Measurements from ENCODE around the gene AAK1. TPM values are rescaled to one million over a fixed set of nuclear protein-coding genes. Genes with fewer than 3 reads are reported as not detected.

AAK1 gene
- polyA plus RNA-seq, 1 of the 3 experiments (the other 2 are of a cell fraction) = 13.4 TPM

DNA sequence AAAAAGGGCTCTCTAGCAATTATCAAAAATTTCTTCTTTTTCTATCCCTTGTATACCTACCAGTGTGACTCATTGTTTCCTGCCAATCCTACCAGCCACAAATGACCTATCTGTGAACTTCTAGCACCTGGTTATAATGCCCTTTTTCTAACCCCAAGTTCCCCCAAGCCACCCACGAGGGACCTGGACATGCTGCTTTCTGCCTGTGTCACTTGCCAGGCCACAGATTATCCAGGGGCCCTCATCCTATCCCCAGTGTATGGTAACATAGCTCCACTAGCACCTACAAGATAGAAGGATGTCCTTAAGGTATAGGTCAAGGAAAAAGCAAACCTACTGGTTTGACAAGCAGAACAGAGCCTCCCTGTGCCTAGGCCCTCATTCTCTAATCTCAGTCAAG lies 26.8 kb downstream of the AAK1 start (continued):
- TF ChIP-seq, protein P1, sequence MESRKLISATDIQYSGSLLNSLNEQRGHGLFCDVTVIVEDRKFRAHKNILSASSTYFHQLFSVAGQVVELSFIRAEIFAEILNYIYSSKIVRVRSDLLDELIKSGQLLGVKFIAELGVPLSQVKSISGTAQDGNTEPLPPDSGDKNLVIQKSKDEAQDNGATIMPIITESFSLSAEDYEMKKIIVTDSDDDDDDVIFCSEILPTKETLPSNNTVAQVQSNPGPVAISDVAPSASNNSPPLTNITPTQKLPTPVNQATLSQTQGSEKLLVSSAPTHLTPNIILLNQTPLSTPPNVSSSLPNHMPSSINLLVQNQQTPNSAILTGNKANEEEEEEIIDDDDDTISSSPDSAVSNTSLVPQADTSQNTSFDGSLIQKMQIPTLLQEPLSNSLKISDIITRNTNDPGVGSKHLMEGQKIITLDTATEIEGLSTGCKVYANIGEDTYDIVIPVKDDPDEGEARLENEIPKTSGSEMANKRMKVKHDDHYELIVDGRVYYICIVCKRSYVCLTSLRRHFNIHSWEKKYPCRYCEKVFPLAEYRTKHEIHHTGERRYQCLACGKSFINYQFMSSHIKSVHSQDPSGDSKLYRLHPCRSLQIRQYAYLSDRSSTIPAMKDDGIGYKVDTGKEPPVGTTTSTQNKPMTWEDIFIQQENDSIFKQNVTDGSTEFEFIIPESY (IDR thresholded peaks at IDR 0.05; ENCODE audit: borderline replicate concordance, low read depth) = no peak
- no peak for TF ChIP-seq YY1 (IDR thresholded peaks at IDR 0.05; ENCODE audit: low read depth)
- TF ChIP-seq, protein P2, sequence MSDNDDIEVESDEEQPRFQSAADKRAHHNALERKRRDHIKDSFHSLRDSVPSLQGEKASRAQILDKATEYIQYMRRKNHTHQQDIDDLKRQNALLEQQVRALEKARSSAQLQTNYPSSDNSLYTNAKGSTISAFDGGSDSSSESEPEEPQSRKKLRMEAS (IDR thresholded peaks at IDR 0.05; ENCODE audit: low read depth) = no peak
- no peak for TF ChIP-seq NFIC (IDR thresholded peaks at IDR 0.05; ENCODE audit: borderline replicate concordance)

DNA sequence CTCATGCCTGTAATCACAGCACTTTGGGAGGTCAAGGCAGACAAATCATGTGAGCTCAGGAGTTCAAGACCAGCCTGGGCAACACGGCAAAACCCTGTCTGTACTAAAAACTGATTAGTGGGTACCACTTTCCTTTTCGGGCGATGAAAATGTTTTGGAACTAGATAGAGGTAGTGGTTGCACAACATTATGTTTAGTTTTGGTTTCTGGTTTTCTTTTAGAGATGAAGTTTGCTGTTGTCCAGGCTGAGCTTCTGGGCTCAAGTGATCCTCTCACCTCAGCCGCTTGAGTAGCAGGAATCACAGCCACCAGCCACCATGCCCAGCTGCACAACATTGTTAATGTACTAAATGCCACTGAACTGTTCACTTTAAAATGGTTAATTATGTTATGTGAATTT lies 27.6 kb downstream of the AAK1 start:
- H3K27ac ChIP-seq (ENCODE audit: low read depth in 2 of 2, low read length in 1 of 2) = no peak overlapping the region
- peaks cover 97% of the 10 kb centered on the region for H3K79me2 ChIP-seq (ENCODE audit: insufficient read depth)
- H3K9me3 ChIP-seq = no peaks in the 10 kb centered on the region
- DNase-seq = no peak
- CTCF ChIA-PET = no interaction called here
- H3K4me2 ChIP-seq = no peak overlapping the region
- H3K9me2 ChIP-seq = no peaks in the 10 kb centered on the region
- TF ChIP-seq RFX5 (IDR thresholded peaks at IDR 0.05; ENCODE audit: low read length) (no peak), POLR2AphosphoS5 (IDR thresholded peaks at IDR 0.05; ENCODE audit: low read depth, low read length) (no peak), FOXJ3 (CRISPR knock-in tag; IDR thresholded peaks at IDR 0.05) (no peak), RCOR1 (IDR thresholded peaks at IDR 0.05; ENCODE audit: low read length) (no peak), NFIC (IDR thresholded peaks at IDR 0.05; ENCODE audit: borderline replicate concordance) (no peak), CHD2 (IDR thresholded peaks at IDR 0.05; ENCODE audit: low read length, partially characterized antibody) (no peak), FOXM1 (IDR thresholded peaks at IDR 0.05; ENCODE audit: low read depth) (no peak), MXI1 (IDR thresholded peaks at IDR 0.05; ENCODE audit: low read depth, low read length) (no peak), MEF2A (IDR thresholded peaks at IDR 0.05; ENCODE audit: borderline replicate concordance, low read depth) (no peak), RAD21 (IDR thresholded peaks at IDR 0.05; ENCODE audit: low read length) (no peak), SMC3 (IDR thresholded peaks at IDR 0.05; ENCODE audit: low read depth, low read length) (no peak), FOSL2 (IDR thresholded peaks at IDR 0.05; ENCODE audit: borderline replicate concordance, low read depth) (no peak)
- TF ChIP-seq, protein P3, sequence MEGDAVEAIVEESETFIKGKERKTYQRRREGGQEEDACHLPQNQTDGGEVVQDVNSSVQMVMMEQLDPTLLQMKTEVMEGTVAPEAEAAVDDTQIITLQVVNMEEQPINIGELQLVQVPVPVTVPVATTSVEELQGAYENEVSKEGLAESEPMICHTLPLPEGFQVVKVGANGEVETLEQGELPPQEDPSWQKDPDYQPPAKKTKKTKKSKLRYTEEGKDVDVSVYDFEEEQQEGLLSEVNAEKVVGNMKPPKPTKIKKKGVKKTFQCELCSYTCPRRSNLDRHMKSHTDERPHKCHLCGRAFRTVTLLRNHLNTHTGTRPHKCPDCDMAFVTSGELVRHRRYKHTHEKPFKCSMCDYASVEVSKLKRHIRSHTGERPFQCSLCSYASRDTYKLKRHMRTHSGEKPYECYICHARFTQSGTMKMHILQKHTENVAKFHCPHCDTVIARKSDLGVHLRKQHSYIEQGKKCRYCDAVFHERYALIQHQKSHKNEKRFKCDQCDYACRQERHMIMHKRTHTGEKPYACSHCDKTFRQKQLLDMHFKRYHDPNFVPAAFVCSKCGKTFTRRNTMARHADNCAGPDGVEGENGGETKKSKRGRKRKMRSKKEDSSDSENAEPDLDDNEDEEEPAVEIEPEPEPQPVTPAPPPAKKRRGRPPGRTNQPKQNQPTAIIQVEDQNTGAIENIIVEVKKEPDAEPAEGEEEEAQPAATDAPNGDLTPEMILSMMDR (IDR thresholded peaks at IDR 0.05) = no peak
- TF ChIP-seq, protein P1 (IDR thresholded peaks at IDR 0.05; ENCODE audit: borderline replicate concordance, low read depth) = no peak
- TF ChIP-seq, protein P4, sequence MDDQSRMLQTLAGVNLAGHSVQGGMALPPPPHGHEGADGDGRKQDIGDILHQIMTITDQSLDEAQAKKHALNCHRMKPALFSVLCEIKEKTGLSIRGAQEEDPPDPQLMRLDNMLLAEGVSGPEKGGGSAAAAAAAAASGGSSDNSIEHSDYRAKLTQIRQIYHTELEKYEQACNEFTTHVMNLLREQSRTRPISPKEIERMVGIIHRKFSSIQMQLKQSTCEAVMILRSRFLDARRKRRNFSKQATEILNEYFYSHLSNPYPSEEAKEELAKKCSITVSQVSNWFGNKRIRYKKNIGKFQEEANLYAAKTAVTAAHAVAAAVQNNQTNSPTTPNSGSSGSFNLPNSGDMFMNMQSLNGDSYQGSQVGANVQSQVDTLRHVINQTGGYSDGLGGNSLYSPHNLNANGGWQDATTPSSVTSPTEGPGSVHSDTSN (IDR thresholded peaks at IDR 0.05) = no peak
- TF ChIP-seq, protein P5, sequence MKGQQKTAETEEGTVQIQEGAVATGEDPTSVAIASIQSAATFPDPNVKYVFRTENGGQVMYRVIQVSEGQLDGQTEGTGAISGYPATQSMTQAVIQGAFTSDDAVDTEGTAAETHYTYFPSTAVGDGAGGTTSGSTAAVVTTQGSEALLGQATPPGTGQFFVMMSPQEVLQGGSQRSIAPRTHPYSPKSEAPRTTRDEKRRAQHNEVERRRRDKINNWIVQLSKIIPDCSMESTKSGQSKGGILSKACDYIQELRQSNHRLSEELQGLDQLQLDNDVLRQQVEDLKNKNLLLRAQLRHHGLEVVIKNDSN (IDR thresholded peaks at IDR 0.05; ENCODE audit: borderline replicate concordance, low read depth) = no peak
- H2AFZ ChIP-seq (ENCODE audit: low read depth) = no peak overlapping the region
- H4K20me1 ChIP-seq (ENCODE audit: insufficient read depth) = peaks cover 67% of the 10 kb centered on the region
- no peak overlapping the region for H3K9ac ChIP-seq
- H3K36me3 ChIP-seq (replicated peaks in 1 of 2; ENCODE audit: control insufficient read depth in 1 of 2, insufficient read depth in 2 of 2, low read length in 1 of 2) = peaks cover 5 to 7% of the 10 kb centered on the region in 2 experiments
- WGBS (ENCODE audit: low lambda C conversion rate) = 98% methylated on average over 4 of the region's 4 CpGs
- H3K27me3 ChIP-seq (ENCODE audit: insufficient read depth) = no peaks in the 10 kb centered on the region
- peaks cover 0 to 9% of the 10 kb centered on the region in 2 experiments; a peak in 2 of 4 replicates for H3K4me1 ChIP-seq (ENCODE audit: control insufficient read depth in 1 of 2, insufficient read depth in 2 of 2, low read depth in 1 of 2, low read length in 1 of 2)
- no peak overlapping the region for H3K4me3 ChIP-seq (ENCODE audit: low read depth in 2 of 2, low read length in 1 of 2)
- H3F3A ChIP-seq (replicated peaks; ENCODE audit: insufficient read depth) = no peaks in the 10 kb centered on the region
- POLR2A ChIA-PET = no interaction called here
